Measurements from ENCODE around the gene AHRR. TPM values are rescaled to one million over a fixed set of nuclear protein-coding genes. Genes with fewer than 3 reads are reported as not detected.

AHRR gene
- total RNA-seq, 1 donor from 2014 or later = 54.9 TPM

GRCh38 chr5:355958-356357, 34.4 kb downstream of the AHRR start:
- DNase-seq (ENCODE audit: extremely low spot score, unreplicated experiment) = no peak
- TF ChIP-seq CTCF (IDR thresholded peaks at IDR 0.05) = no peak

GRCh38 chr5:359301-359897, 37.9 kb downstream of the AHRR start:
- Mint-ChIP-seq H3K4me3 (ENCODE audit: unreplicated experiment) (no peak overlapping the region), H3K36me3 (ENCODE audit: unreplicated experiment) (peaks cover 42% of the 10 kb centered on the region), H3K4me1 (ENCODE audit: unreplicated experiment) (peaks cover 8% of the 10 kb centered on the region), H3K27ac (ENCODE audit: unreplicated experiment) (no peak overlapping the region), H3K27me3 (ENCODE audit: unreplicated experiment) (no peaks in the 10 kb centered on the region), H3K9me3 (ENCODE audit: unreplicated experiment) (peaks cover 9% of the 10 kb centered on the region)
- TF ChIP-seq CTCF (IDR thresholded peaks at IDR 0.05) = no peak
- peak; percentile 66 for DNase-seq (ENCODE audit: extremely low spot score, unreplicated experiment)

More at GRCh38 chr5:355958-356357, 34.4 kb downstream of the AHRR start:
- Mint-ChIP-seq H3K9me3 (ENCODE audit: unreplicated experiment) (no peaks in the 10 kb centered on the region), H3K4me1 (ENCODE audit: unreplicated experiment) (peaks cover 12% of the 10 kb centered on the region), H3K27ac (ENCODE audit: unreplicated experiment) (peak overlapping the region; percentile 71), H3K27me3 (ENCODE audit: unreplicated experiment) (no peaks in the 10 kb centered on the region), H3K4me3 (ENCODE audit: unreplicated experiment) (no peak overlapping the region), H3K36me3 (ENCODE audit: unreplicated experiment) (peaks cover 26% of the 10 kb centered on the region)

GRCh38 chr5:360257-361027, 38.9 kb downstream of the AHRR start:
- no peak for TF ChIP-seq CTCF (IDR thresholded peaks at IDR 0.05)

GRCh38 chr5:362189-362588, 40.7 kb downstream of the AHRR start:
- no peak overlapping the region for H3K4me3 Mint-ChIP-seq (ENCODE audit: unreplicated experiment)
- H3K9me3 Mint-ChIP-seq (ENCODE audit: unreplicated experiment) = peaks cover 22% of the 10 kb centered on the region
- peak; percentile 62 for DNase-seq (ENCODE audit: extremely low spot score, unreplicated experiment)
- H3K36me3 Mint-ChIP-seq (ENCODE audit: unreplicated experiment) = peaks cover 56% of the 10 kb centered on the region
- H3K27ac Mint-ChIP-seq (ENCODE audit: unreplicated experiment) = peak overlapping the region; percentile 20
- H3K4me1 Mint-ChIP-seq (ENCODE audit: unreplicated experiment) = peaks cover 1% of the 10 kb centered on the region
- no peak for TF ChIP-seq CTCF (IDR thresholded peaks at IDR 0.05)
- no peaks in the 10 kb centered on the region for H3K27me3 Mint-ChIP-seq (ENCODE audit: unreplicated experiment)

More at GRCh38 chr5:360257-361027, 38.9 kb downstream of the AHRR start:
- Mint-ChIP-seq H3K9me3 (ENCODE audit: unreplicated experiment) (peaks cover 19% of the 10 kb centered on the region), H3K36me3 (ENCODE audit: unreplicated experiment) (peaks cover 52% of the 10 kb centered on the region), H3K4me1 (ENCODE audit: unreplicated experiment) (peaks cover 8% of the 10 kb centered on the region), H3K27me3 (ENCODE audit: unreplicated experiment) (no peaks in the 10 kb centered on the region), H3K4me3 (ENCODE audit: unreplicated experiment) (no peak overlapping the region), H3K27ac (ENCODE audit: unreplicated experiment) (no peak overlapping the region)
- DNase-seq (ENCODE audit: extremely low spot score, unreplicated experiment) = peak; percentile 73

Data from osteocyte (in vitro differentiated cells).